ENCODE data around the gene APBB1IP.

Gene APBB1IP

DNA sequence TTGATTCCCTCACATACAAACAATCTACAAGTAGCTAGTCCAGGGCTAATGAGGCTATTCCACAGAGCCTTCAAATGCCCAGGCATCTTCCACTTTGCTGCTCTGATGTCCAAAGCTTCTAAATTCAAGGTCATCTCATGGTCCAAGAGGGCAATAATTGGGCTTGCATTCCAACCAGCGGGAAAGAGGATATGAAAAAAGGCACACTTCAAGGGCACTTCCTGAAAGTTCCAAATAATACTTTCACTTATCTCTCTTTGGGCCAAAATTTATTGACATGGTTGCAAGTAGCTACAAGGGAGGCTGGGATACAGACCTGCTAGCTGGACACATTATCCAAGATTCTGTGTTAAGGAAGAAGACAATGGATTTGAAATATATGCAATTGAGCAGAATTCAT lies 25.2 kb upstream of the APBB1IP start:
- TF ChIP-seq EZH2 (IDR thresholded peaks at IDR 0.05): no peak
- TF ChIP-seq POLR2AphosphoS5 (IDR thresholded peaks at IDR 0.05; ENCODE audit: borderline replicate concordance, low read depth, low read length): no peak
- TF ChIP-seq FOXP2 (optimal IDR thresholded peaks at IDR 0.05; ENCODE audit: control extremely low read depth, extremely low read length, insufficient read depth): no peak

DNA sequence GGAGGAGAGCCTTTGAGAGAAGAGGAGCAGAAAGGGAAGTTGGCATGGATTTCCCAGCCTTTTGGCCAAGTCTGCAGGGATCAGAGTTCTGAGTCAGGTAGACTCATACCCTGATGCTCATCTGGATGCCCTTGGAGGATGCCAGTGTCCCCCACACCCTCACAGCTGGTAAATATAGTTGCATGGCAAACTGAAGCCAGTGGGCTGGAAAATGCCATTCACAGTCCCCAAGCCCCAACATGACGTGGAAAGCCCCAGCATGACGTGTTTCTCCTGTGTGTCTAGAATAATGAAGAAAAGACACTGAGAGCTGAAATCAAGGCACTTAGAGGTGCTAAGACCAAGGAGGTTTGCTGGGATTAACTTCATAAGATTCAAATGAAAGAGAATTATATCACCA lies 24.8 kb upstream of the APBB1IP start:
- no peak for TF ChIP-seq FOXP2 (optimal IDR thresholded peaks at IDR 0.05; ENCODE audit: control extremely low read depth, extremely low read length, insufficient read depth)
- TF ChIP-seq EZH2 (IDR thresholded peaks at IDR 0.05): no peak
- TF ChIP-seq POLR2AphosphoS5 (IDR thresholded peaks at IDR 0.05; ENCODE audit: borderline replicate concordance, low read depth, low read length): no peak
- no peaks in the 10 kb centered on the region for H3K36me3 ChIP-seq (ENCODE audit: insufficient read depth, low read length)
- H3K9ac ChIP-seq (ENCODE audit: insufficient read length): no peak overlapping the region
- no peak overlapping the region for H3K27ac ChIP-seq
- H3K9me3 ChIP-seq (ENCODE audit: low read depth, low read length): no peaks in the 10 kb centered on the region
- no peak overlapping the region for H3K4me3 ChIP-seq
- no peak for DNase-seq (ENCODE audit: low read depth, low spot score)

More for the DNA sequence above, 25.2 kb upstream of the APBB1IP start:
- Histone ChIP-seq H3K9me3 (ENCODE audit: low read depth, low read length) (no peaks in the 10 kb centered on the region), H3K9ac (ENCODE audit: insufficient read length) (no peak overlapping the region), H3K27ac (no peak overlapping the region), H3K36me3 (ENCODE audit: insufficient read depth, low read length) (no peaks in the 10 kb centered on the region), H3K4me3 (no peak overlapping the region)
- DNase-seq (ENCODE audit: low read depth, low spot score): no peak

GRCh38 chr10:26417136-26417535 lies 21.0 kb upstream of the APBB1IP start:
- no peaks in the 10 kb centered on the region for H3K9me3 ChIP-seq (ENCODE audit: low read depth, low read length)
- TF ChIP-seq POLR2AphosphoS5 (IDR thresholded peaks at IDR 0.05; ENCODE audit: borderline replicate concordance, low read depth, low read length) (no peak), EZH2 (IDR thresholded peaks at IDR 0.05) (no peak), FOXP2 (optimal IDR thresholded peaks at IDR 0.05; ENCODE audit: control extremely low read depth, extremely low read length, insufficient read depth) (no peak)
- H3K36me3 ChIP-seq (ENCODE audit: insufficient read depth, low read length): no peaks in the 10 kb centered on the region
- no peak overlapping the region for H3K27ac ChIP-seq
- DNase-seq (ENCODE audit: low read depth, low spot score): no peak
- H3K4me3 ChIP-seq: no peak overlapping the region
- no peak overlapping the region for H3K9ac ChIP-seq (ENCODE audit: insufficient read length)

DNA sequence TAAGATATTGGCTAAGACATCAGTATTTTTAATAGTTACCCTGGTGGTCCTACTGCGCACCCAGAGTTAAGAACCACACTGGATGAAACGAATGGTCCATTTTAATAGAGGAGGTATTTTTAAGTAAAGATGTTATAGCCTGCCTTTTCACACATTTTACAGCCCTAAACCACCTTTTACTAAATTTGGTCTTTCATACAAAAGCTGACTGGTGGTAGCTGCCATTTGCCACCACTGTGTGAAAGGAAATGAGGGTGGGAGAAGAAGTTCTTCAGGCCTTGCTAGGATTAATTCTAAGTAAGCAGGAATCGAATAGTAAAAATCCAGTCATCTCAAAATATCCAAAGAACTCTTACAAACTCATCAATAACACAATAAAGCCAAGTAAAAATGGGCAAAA lies 15.2 kb upstream of the APBB1IP start:
- Histone ChIP-seq H3K9ac (ENCODE audit: insufficient read length) (no peak overlapping the region), H3K27ac (no peak overlapping the region), H3K4me3 (no peak overlapping the region), H3K36me3 (ENCODE audit: insufficient read depth, low read length) (no peaks in the 10 kb centered on the region), H3K9me3 (ENCODE audit: low read depth, low read length) (no peaks in the 10 kb centered on the region)
- TF ChIP-seq EZH2 (IDR thresholded peaks at IDR 0.05) (no peak), POLR2AphosphoS5 (IDR thresholded peaks at IDR 0.05; ENCODE audit: borderline replicate concordance, low read depth, low read length) (no peak), FOXP2 (optimal IDR thresholded peaks at IDR 0.05; ENCODE audit: control extremely low read depth, extremely low read length, insufficient read depth) (no peak)
- no peak for DNase-seq (ENCODE audit: low read depth, low spot score)

DNA sequence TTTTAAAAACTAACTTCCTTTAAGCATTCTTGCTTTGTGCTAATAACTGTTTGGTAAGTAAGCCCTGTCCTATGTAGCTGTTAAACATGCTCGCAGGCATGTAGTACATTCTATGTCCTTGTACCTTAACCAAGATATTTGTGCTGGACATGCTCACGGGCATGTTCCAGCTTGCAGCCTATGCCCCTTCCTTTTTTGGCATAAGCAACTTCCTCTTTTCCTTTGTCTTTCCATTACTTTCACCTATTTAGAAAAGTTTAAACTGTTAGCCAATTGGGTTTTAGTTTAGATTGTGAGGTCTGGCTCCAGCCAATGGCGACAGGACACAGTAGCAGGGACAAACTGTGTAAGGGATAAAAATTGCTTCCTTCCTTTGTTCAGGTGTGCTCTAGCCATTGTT lies 14.4 kb upstream of the APBB1IP start:
- Histone ChIP-seq H3K36me3 (ENCODE audit: insufficient read depth, low read length) (no peaks in the 10 kb centered on the region), H3K9ac (ENCODE audit: insufficient read length) (no peak overlapping the region), H3K9me3 (ENCODE audit: low read depth, low read length) (no peaks in the 10 kb centered on the region), H3K27ac (no peak overlapping the region), H3K4me3 (no peak overlapping the region)
- TF ChIP-seq FOXP2 (optimal IDR thresholded peaks at IDR 0.05; ENCODE audit: control extremely low read depth, extremely low read length, insufficient read depth): no peak
- TF ChIP-seq EZH2 (IDR thresholded peaks at IDR 0.05): no peak
- no peak for TF ChIP-seq POLR2AphosphoS5 (IDR thresholded peaks at IDR 0.05; ENCODE audit: borderline replicate concordance, low read depth, low read length)
- no peak for DNase-seq (ENCODE audit: low read depth, low spot score)

DNA sequence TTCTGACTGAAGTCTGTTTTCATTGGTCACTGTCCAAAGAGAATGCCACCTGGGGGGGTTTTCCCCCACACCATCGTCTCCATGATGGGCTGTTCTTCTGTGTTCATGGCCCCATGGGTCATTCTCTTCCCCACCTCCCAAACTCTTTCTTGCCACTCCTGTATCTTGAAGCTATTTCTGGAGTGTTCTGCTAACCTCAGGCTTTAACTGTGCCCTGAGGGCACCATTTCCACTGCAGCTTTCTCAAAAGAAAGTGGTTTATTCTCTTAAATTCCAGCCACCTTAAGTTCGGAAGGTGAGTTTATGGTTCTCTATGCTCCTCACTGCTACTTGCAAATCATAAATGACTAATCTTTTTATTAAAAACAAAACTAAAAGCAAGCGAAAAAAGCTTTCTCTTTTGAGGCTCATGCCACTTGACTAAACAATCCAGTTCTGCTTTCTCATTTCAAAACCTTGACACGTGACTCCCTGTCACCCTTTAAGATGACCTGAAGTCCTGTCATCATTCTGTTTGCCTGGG lies 7.4 kb upstream of the APBB1IP start:
- Histone ChIP-seq H3K9ac (ENCODE audit: insufficient read length) (no peak overlapping the region), H3K9me3 (ENCODE audit: low read depth, low read length) (no peaks in the 10 kb centered on the region), H3K27ac (no peak overlapping the region), H3K36me3 (ENCODE audit: insufficient read depth, low read length) (no peaks in the 10 kb centered on the region), H3K4me3 (no peak overlapping the region)
- no peak for DNase-seq (ENCODE audit: low read depth, low spot score)
- TF ChIP-seq EZH2 (IDR thresholded peaks at IDR 0.05) (no peak), FOXP2 (optimal IDR thresholded peaks at IDR 0.05; ENCODE audit: control extremely low read depth, extremely low read length, insufficient read depth) (no peak), POLR2AphosphoS5 (IDR thresholded peaks at IDR 0.05; ENCODE audit: borderline replicate concordance, low read depth, low read length) (no peak)

DNA sequence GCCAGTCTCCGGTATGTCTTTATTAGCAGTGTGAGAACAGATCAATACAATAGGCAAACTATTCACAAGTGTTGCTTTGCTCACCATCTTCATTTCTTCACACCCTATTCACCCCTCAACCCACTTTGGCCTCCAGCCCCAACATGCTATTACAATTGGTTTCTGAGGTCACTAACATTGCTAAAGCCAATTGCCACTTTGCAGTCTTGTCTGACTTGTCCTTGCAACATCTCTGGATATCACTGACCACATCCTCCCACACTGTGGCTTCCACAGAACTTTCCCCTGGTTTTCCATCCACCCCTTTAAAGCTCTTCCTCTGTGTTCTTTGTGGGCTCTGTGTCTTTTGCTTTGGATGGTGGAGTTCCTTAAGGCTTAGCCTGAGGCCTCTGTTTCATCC lies 5.2 kb upstream of the APBB1IP start:
- Histone ChIP-seq H3K9me3 (ENCODE audit: low read depth, low read length) (no peaks in the 10 kb centered on the region), H3K9ac (ENCODE audit: insufficient read length) (no peak overlapping the region), H3K36me3 (ENCODE audit: insufficient read depth, low read length) (no peaks in the 10 kb centered on the region), H3K4me3 (no peak overlapping the region), H3K27ac (no peak overlapping the region)
- TF ChIP-seq POLR2AphosphoS5 (IDR thresholded peaks at IDR 0.05; ENCODE audit: borderline replicate concordance, low read depth, low read length) (no peak), FOXP2 (optimal IDR thresholded peaks at IDR 0.05; ENCODE audit: control extremely low read depth, extremely low read length, insufficient read depth) (no peak), EZH2 (IDR thresholded peaks at IDR 0.05) (no peak)
- DNase-seq (ENCODE audit: low read depth, low spot score): no peak

DNA sequence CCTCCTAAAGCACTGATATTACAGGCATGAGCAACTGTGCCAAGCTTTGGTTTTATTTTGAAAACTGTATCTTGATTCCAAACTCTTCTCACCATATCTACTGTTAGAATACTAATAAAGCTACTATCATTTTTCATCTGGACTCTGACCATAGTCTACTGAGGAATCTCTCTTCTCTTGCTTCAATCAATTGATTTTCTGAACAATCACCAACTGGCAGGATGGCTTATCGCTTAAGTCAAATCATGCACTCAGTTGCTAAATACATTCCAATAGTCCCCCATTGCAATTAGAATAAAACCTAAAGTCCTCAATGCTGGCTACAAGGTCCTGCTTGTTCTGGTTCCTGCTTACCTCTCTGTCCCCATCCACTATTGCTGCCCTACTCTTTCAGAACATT lies 2.3 kb upstream of the APBB1IP start:
- H3K27ac ChIP-seq: no peak overlapping the region
- H3K9me3 ChIP-seq (ENCODE audit: low read depth, low read length): no peaks in the 10 kb centered on the region
- H3K9ac ChIP-seq (ENCODE audit: insufficient read length): no peak overlapping the region
- no peaks in the 10 kb centered on the region for H3K36me3 ChIP-seq (ENCODE audit: insufficient read depth, low read length)
- H3K4me3 ChIP-seq: no peak overlapping the region
- no peak for DNase-seq (ENCODE audit: low read depth, low spot score)
- TF ChIP-seq POLR2AphosphoS5 (IDR thresholded peaks at IDR 0.05; ENCODE audit: borderline replicate concordance, low read depth, low read length) (no peak), FOXP2 (optimal IDR thresholded peaks at IDR 0.05; ENCODE audit: control extremely low read depth, extremely low read length, insufficient read depth) (no peak), EZH2 (IDR thresholded peaks at IDR 0.05) (no peak)

GRCh38 chr10:26436848-26437247 lies 1.3 kb upstream of the APBB1IP start:
- Histone ChIP-seq H3K9ac (ENCODE audit: insufficient read length) (no peak overlapping the region), H3K27ac (no peak overlapping the region), H3K4me3 (no peak overlapping the region), H3K9me3 (ENCODE audit: low read depth, low read length) (no peaks in the 10 kb centered on the region), H3K36me3 (ENCODE audit: insufficient read depth, low read length) (no peaks in the 10 kb centered on the region)
- DNase-seq (ENCODE audit: low read depth, low spot score): no peak
- no peak for TF ChIP-seq EZH2 (IDR thresholded peaks at IDR 0.05)

All from SK-N-MC (cell line).